Thoracic aorta (tissue), 2 donors: Measurements from ENCODE around the gene BBS2. TPM values are rescaled to one million over a fixed set of nuclear protein-coding genes. Genes with fewer than 3 reads are reported as not detected.

ENCODE experiments used
- ATAC-seq: fragments of 150-250 bp; one replicate; pipeline ENCODE4 v1.8.0; 2017; ENCODE audit warnings: low read depth; ENCODE audit not compliant: insufficient number of reproducible peaks, low FRiP score
- DNase-seq: peaks from one replicate; pipeline ENCODE4 v3.0.0-alpha.2; 2020; ENCODE audit warnings: low spot score
- H3K27ac ChIP-seq, 2 donors: fragments of 200-600 bp; sonication (generic); 1 replicate in 1 of 2; 2 replicates in 1 of 2; pipeline ENCODE4 v1.5.1; 2016; ENCODE audit warnings: mild to moderate bottlenecking in 2 of 2, moderate library complexity in 2 of 2
- H3K27me3 ChIP-seq: fragments of 200-600 bp; sonication (generic); replicated peaks from 2 replicates; pipeline ENCODE4 v1.6.0; 2016; ENCODE audit warnings: mild to moderate bottlenecking; ENCODE audit not compliant: insufficient read depth
- H3K36me3 ChIP-seq: fragments of 200-600 bp; sonication (generic); one replicate; pipeline ENCODE4 v1.5.1; 2016
- H3K4me1 ChIP-seq, 2 donors: fragments of 200-600 bp; sonication (generic); 1 replicate in 1 of 2; 2 replicates in 1 of 2; pipeline versions ENCODE4 v1.5.1 to v1.6.0; 2016; ENCODE audit warnings: low read depth in 2 of 2, mild to moderate bottlenecking in 1 of 2; ENCODE audit not compliant: control insufficient read depth in 1 of 2
- H3K4me3 ChIP-seq: fragments of 200-600 bp; sonication (generic); 2 replicates; pipeline ENCODE4 v1.5.1; 2016; ENCODE audit warnings: mild to moderate bottlenecking
- H3K9me3 ChIP-seq: fragments of 200-600 bp; sonication (generic); 2 replicates; pipeline ENCODE4 v1.5.1; 2016
- total RNA-seq, 2 donors: library from RNA; depleted of rRNA; stranded (reverse); fragments of >200 nt; gene quantifications; one replicate each; pipeline versions ENCODE4 v1.1.0 to v1.2.3, GENCODE V29; 2016
- TF ChIP-seq, protein P1 (sequence below): fragments of 200-600 bp; sonication (generic); IDR thresholded peaks from one replicate; pipeline ENCODE4 v1.5.1; 2019; ENCODE audit warnings: antibody characterized with exemption

The BBS2 gene, protein sequence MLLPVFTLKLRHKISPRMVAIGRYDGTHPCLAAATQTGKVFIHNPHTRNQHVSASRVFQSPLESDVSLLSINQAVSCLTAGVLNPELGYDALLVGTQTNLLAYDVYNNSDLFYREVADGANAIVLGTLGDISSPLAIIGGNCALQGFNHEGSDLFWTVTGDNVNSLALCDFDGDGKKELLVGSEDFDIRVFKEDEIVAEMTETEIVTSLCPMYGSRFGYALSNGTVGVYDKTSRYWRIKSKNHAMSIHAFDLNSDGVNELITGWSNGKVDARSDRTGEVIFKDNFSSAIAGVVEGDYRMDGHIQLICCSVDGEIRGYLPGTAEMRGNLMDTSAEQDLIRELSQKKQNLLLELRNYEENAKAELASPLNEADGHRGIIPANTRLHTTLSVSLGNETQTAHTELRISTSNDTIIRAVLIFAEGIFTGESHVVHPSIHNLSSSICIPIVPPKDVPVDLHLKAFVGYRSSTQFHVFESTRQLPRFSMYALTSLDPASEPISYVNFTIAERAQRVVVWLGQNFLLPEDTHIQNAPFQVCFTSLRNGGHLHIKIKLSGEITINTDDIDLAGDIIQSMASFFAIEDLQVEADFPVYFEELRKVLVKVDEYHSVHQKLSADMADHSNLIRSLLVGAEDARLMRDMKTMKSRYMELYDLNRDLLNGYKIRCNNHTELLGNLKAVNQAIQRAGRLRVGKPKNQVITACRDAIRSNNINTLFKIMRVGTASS
- 10 to 100 TPM; 33.3 to 39.3 TPM for total RNA-seq

DNA sequence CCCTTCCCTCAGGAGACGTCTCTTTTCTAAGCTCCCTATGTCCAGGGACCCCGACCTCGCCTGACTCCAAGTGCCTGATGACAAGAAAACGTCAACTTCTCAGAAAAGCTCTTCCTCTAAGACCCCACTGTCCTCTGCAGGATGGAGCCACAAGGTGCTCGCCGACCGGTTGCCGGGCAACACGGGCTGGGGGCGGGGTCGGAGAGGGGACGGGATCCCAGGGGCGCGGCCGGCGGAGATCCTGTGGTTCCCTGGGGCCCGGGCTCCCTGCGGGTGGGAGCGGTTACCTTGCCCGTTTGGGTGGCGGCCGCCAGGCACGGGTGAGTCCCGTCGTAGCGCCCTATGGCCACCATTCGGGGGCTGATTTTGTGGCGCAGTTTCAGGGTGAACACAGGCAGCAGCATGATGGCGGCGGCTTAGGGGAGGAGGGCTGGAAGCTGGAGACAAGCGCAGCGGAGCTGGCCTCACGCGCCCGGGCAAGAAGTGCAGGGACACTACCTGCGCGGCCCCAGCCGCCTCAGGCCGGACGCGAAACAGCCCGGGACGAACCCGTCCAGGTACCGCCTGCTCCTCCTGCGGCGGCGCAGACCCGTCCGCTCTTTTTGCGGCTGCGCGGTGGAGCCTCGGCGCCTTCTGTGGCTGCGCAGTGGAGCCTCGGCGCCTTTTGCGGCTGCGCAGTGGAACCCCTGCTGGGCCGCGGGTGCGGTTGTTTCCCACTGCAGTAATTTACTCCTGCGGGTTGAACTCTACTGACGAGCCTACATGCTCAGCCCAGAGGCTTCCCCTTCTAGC lies at the start of gene BBS2:
BBS2 (minus strand) TSS at position 566 of the 792 bp plus-strand sequence; CDS start at position 404, 162 bp downstream.
- TF ChIP-seq, protein P1, sequence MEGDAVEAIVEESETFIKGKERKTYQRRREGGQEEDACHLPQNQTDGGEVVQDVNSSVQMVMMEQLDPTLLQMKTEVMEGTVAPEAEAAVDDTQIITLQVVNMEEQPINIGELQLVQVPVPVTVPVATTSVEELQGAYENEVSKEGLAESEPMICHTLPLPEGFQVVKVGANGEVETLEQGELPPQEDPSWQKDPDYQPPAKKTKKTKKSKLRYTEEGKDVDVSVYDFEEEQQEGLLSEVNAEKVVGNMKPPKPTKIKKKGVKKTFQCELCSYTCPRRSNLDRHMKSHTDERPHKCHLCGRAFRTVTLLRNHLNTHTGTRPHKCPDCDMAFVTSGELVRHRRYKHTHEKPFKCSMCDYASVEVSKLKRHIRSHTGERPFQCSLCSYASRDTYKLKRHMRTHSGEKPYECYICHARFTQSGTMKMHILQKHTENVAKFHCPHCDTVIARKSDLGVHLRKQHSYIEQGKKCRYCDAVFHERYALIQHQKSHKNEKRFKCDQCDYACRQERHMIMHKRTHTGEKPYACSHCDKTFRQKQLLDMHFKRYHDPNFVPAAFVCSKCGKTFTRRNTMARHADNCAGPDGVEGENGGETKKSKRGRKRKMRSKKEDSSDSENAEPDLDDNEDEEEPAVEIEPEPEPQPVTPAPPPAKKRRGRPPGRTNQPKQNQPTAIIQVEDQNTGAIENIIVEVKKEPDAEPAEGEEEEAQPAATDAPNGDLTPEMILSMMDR = no peak
- peak within 1 kb of the TSS; percentile 78 for H3K4me3 ChIP-seq
- no peaks in the 10 kb centered on the region for H3K27me3 ChIP-seq
- peak; percentile 59 for ATAC-seq
- H3K4me1 ChIP-seq = peaks cover 23 to 43% of the 10 kb centered on the region in 2 donors
- no peaks in the 10 kb centered on the region for H3K36me3 ChIP-seq
- DNase-seq = peak; percentile 43
- no peaks in the 10 kb centered on the region for H3K9me3 ChIP-seq
- peak within 1 kb of the TSS; percentile 66 for H3K27ac ChIP-seq

DNA sequence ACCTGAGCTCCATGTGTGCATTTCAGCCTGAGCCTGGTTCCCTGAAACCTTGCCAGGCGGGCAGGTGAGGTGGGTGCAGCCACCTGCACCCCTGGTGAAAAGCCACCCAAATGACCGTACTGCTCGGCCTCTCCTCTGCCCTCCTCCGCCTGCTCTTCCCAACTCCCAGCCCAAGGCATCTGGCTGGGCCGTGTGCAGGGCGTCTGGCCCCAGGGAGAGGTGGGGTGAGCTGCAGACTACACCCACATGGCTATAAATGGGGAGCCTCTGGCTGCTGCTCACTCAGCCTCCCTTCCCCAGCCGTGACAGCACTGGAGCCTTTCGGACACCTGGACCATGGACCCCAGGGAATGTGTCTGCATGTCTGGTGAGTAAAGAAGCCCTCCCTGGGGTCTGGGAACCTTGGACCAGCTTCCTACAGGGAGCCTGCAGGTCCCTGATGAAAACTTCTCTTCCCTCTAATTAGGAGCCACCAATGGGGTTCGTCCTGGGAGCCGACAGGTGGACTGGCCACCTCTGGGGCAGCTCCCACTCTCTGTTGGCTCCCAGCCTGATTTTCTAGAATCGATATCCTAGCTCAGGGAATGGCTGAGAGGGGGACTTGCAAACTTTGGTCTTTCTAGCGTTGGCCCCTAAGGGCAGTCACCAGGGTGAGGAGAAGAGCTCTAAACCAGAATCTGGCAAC lies 45.1 kb upstream of the BBS2 start, which contains the start of gene MT4:
MT4 (plus strand) TSS at position 281 of the 685 bp plus-strand sequence; CDS start at position 337, 56 bp downstream.
- DNase-seq = no peak

DNA sequence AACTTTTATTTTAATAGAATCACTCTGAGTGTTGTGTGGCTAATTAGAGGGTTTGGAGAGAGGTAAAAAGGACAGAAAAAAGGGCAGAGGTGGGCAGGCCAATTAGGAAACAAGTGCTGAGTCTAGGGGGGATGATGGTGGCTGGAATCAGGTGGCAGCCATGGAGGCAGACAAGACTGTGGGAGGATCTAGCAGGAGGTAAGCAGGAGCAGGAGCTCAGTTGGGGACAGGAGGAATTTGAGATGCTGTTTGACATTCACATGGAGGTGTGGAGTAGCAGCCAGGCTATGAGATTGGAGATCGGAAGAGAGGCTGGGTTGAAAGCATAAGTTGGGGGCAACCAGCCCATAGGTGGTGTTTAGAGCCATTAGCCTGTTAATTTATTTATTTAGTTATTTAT lies 41.3 kb upstream of the BBS2 start:
- no peak overlapping the region for H3K27ac ChIP-seq
- TF ChIP-seq, protein P1 = no peak
- DNase-seq (no peak), ATAC-seq (no peak)
- no peak overlapping the region for H3K4me3 ChIP-seq
- no peaks in the 10 kb centered on the region for H3K4me1 ChIP-seq
- H3K36me3 ChIP-seq = no peaks in the 10 kb centered on the region
- H3K27me3 ChIP-seq = no peaks in the 10 kb centered on the region
- H3K9me3 ChIP-seq = no peaks in the 10 kb centered on the region

More for the DNA sequence above, 45.1 kb upstream of the BBS2 start, which contains the start of gene MT4:
- TF ChIP-seq, protein P1 = no peak
- Histone ChIP-seq H3K4me1 (no peaks in the 10 kb centered on the region), H3K9me3 (no peaks in the 10 kb centered on the region), H3K36me3 (no peaks in the 10 kb centered on the region), H3K27ac (no peak within 1 kb of the TSS), H3K4me3 (no peak within 1 kb of the TSS), H3K27me3 (no peaks in the 10 kb centered on the region)
- no peak for ATAC-seq

DNA sequence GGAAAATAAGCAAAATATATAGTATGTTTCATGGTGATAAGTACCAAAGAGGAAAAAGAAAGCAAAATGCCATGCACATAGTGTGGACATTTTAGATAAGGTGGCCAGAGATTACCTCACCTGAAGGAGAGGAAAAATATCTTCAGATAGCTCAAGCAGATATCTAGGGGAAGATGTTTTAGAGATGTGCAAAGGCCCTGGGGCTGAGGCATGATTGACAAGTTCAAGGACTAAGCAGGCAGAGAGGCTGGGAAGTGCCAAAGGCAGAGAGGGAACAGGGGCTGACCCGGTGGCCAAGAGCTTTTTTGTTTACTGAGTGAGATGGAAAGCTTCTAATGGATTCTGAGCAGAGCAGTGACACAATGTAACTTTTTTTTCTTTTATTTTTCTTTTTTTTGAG lies 40.6 kb upstream of the BBS2 start:
- DNase-seq = no peak
- Histone ChIP-seq H3K27ac (no peak overlapping the region), H3K4me1 (no peaks in the 10 kb centered on the region), H3K9me3 (no peaks in the 10 kb centered on the region), H3K36me3 (no peaks in the 10 kb centered on the region), H3K4me3 (no peak overlapping the region), H3K27me3 (no peaks in the 10 kb centered on the region)
- TF ChIP-seq, protein P1 = no peak
- no peak for ATAC-seq
